ENCODE data around the gene SHB. TPM values are rescaled to one million over a fixed set of nuclear protein-coding genes. Genes with fewer than 3 reads are reported as not detected.
"Not testable (repeated sequence)": the region's sequence is repeated elsewhere in the genome, so short reads cannot be mapped to it uniquely, and the experiment has no call there.

The SHB gene
- total and polyA plus RNA-seq, 11 donors = 7.8 to 31.4 (median 21.4) TPM

DNA sequence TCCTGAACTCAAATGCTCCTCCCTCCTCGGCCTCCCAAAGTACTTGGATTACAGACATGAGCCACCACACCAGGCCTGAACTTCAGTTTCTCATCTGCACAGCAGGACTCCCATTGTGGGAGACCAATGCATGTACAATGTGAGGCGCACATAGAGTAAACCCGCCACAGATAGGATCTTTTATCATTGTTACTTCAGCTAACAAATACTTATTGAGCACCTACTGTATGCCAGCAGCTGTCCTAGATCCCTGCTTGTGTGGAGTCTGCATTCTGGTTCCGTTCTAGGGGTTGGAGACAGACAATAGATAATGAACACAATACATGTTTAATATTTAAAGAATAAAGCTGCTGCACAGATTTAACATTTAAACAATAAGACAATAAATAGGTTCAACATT, 158.8 kb downstream of the SHB start:
- H3K27ac ChIP-seq = no peak overlapping the region
- H3K9me3 ChIP-seq = no peaks in the 10 kb centered on the region
- ATAC-seq = no peak
- 95 to 96% (median 95%) methylated on average over 4 of the region's 4 CpGs for WGBS, 4 donors
- no peaks in the 10 kb centered on the region for H3K27me3 ChIP-seq
- intact Hi-C loops (cut with DNase I) = loop anchor here in 7 of 10 donors (2.0 to 10.0 kb wide), 9 partner anchors 105 to 765 kb away; partner anchors contain the start of genes ALDH1B1 (in 3 of the 7) and SHB (in 2 of the 7)
- TF ChIP-seq, protein P1, sequence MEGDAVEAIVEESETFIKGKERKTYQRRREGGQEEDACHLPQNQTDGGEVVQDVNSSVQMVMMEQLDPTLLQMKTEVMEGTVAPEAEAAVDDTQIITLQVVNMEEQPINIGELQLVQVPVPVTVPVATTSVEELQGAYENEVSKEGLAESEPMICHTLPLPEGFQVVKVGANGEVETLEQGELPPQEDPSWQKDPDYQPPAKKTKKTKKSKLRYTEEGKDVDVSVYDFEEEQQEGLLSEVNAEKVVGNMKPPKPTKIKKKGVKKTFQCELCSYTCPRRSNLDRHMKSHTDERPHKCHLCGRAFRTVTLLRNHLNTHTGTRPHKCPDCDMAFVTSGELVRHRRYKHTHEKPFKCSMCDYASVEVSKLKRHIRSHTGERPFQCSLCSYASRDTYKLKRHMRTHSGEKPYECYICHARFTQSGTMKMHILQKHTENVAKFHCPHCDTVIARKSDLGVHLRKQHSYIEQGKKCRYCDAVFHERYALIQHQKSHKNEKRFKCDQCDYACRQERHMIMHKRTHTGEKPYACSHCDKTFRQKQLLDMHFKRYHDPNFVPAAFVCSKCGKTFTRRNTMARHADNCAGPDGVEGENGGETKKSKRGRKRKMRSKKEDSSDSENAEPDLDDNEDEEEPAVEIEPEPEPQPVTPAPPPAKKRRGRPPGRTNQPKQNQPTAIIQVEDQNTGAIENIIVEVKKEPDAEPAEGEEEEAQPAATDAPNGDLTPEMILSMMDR (IDR thresholded peaks at IDR 0.05) = no peak
- no peak for TF ChIP-seq POLR2A (IDR thresholded peaks at IDR 0.05)
- DNase-seq = no peak
- H3K4me3 ChIP-seq = no peak overlapping the region
- H3K4me1 ChIP-seq = peaks cover 0 to 21% (median 5%) of the 10 kb centered on the region in 12 donors
- H3K36me3 ChIP-seq = no peaks in the 10 kb centered on the region

DNA sequence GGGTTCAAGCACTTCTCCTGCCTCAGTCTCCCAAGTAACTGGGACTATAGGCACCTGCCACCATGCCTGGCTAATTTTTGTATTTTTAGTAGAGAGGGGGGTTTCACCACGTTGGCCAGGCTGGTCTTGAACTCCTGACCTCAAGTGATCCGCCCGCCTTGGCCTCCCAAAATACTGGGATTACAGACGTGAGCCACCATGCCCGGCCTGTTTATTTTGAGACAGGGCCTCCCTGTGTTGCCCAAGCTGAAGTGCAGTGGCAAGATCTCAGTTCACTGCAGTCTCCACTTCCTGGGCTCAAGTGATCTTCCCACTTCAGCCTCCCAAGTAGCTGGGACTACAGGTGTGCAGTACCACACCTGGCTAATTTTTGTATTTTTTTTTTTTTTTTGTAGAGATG, 159.2 kb downstream of the SHB start:
- WGBS, 4 donors = 84 to 90% (median 88%) methylated on average over 5 of the region's 5 CpGs
- H3K36me3 ChIP-seq = not testable (repeated sequence)

DNA sequence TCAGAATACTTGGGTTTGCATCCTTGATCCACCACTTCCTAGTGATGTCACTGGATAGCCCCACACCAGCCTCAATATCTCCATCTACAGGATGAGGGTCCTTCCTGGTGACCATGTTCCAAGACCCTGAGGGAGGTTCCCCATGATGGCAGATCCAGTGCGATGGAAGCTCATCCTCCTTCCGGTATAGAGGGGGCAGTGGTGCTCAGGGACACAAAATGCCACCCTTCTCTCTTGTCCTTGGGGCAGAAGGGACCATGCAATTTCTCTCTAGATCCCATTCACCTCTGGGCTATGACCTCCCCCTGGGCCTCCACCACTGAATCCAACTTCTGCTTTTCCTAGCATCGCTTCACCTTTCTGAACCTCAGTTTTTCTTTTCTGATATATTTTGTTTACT, 159.7 kb downstream of the SHB start:
- no peaks in the 10 kb centered on the region for H3K36me3 ChIP-seq
- no peak overlapping the region for H3K27ac ChIP-seq
- no peak for TF ChIP-seq POLR2A (IDR thresholded peaks at IDR 0.05)
- TF ChIP-seq, protein P1 (IDR thresholded peaks at IDR 0.05) = no peak

More for the DNA sequence above, 159.2 kb downstream of the SHB start:
- H3K27ac ChIP-seq, DNase-seq, H3K9me3 ChIP-seq, H3K27me3 ChIP-seq, ATAC-seq, H3K4me3 ChIP-seq: not testable (repeated sequence)
- intact Hi-C loops (cut with DNase I) = loop anchor here in 8 of 10 donors (2.0 to 10.0 kb wide), 10 partner anchors 105 to 765 kb away; partner anchors contain the start of genes ALDH1B1 (in 5 of the 8) and SHB (in 2 of the 8)
- H3K4me1 ChIP-seq = peaks cover 0 to 21% (median 7%) of the 10 kb centered on the region in 12 donors

DNA sequence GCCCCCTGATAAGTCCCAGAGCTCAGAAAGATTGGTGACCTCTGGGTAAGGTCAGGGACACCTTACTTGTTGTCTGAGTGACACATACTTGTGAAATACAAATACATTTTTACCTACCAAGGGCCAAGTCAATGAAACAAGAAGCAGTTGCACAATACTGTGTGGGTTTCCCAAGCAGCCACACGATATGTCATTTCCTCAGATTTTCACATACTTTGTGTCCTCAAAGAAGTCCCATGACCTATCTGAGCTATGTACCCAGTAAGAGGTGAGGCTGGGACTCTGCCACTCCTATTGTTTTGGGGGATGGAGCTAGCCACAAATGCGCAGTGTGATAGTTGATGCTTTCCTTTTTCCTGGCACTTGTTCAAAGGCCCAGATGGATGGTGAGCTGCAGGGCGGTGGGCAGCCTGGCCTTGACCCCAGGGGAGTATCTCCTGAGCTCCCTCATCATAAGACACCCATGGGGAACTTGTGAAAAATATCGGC, 160.3 kb downstream of the SHB start:
- H3K36me3 ChIP-seq = no peaks in the 10 kb centered on the region
- no peaks in the 10 kb centered on the region for H3K9me3 ChIP-seq
- 61 to 86% (median 78%) methylated on average over 4 of the region's 4 CpGs for WGBS, 4 donors
- intact Hi-C loops (cut with DNase I) = loop anchor here in 3 of 10 donors (5.0 to 10.0 kb wide), 3 partner anchors 454 to 486 kb away; partner anchors contain the start of gene ALDH1B1 (in 2 of the 3)
- no peak overlapping the region for H3K4me3 ChIP-seq
- H3K27ac ChIP-seq = no peak overlapping the region
- TF ChIP-seq POLR2A (IDR thresholded peaks at IDR 0.05) = no peak
- TF ChIP-seq, protein P1 (IDR thresholded peaks at IDR 0.05) = no peak
- no peaks in the 10 kb centered on the region for H3K27me3 ChIP-seq
- ATAC-seq (no peak), DNase-seq (no peak)
- H3K4me1 ChIP-seq = peaks cover 0 to 25% (median 9%) of the 10 kb centered on the region in 12 donors

More for the DNA sequence above, 159.7 kb downstream of the SHB start:
- intact Hi-C loops (cut with DNase I) = loop anchor here in 3 of 10 donors (5.0 to 10.0 kb wide), 3 partner anchors 453 to 485 kb away; partner anchors contain the start of gene ALDH1B1 (in 2 of the 3)
- no peaks in the 10 kb centered on the region for H3K9me3 ChIP-seq
- H3K27me3 ChIP-seq = no peaks in the 10 kb centered on the region
- H3K4me3 ChIP-seq = no peak overlapping the region
- peaks cover 0 to 25% (median 11%) of the 10 kb centered on the region in 12 donors for H3K4me1 ChIP-seq
- no peak for ATAC-seq
- WGBS, 4 donors = 92 to 96% (median 94%) methylated on average over 3 of the region's 3 CpGs
- DNase-seq = no peak
